OCI-LY3 (cell line): Measurements from ENCODE around the gene MIPOL1.

Experiments
- EZH2phosphoT487 ChIP-seq: fragments of 200-600 bp; shearing (Covaris generic); IDR thresholded peaks from 2 replicates; pipeline ENCODE4 v1.6.1; 2018; ENCODE audit warnings: antibody characterized with exemption, mixed run types, low read depth
- TF ChIP-seq, protein P1 (sequence below): fragments of 200-600, 300-600 bp; sonication (generic); IDR thresholded peaks from 2 replicates; pipeline ENCODE4 v1.5.1; 2014; ENCODE audit warnings: antibody characterized with exemption, low read length, low read depth

DNA sequence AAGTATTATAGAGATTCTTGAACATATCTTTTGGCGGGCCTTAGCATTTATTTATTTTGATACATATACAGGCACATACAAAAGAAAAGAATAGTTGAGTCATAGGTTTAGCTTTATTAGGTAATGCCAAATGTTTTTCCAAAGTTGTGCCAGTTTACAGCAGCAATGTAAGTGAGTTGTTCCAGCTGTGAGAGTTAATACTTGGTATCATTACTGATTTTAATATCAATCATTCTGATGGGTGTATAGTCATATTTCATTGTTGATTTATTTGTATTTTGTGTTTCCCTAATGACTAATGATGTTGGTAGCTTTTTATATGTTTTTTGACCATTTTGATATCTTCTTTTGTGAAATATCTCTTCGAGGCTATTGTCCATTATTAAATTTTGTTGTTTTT, 122.4 kb downstream of the MIPOL1 start:
- TF ChIP-seq, protein P1, sequence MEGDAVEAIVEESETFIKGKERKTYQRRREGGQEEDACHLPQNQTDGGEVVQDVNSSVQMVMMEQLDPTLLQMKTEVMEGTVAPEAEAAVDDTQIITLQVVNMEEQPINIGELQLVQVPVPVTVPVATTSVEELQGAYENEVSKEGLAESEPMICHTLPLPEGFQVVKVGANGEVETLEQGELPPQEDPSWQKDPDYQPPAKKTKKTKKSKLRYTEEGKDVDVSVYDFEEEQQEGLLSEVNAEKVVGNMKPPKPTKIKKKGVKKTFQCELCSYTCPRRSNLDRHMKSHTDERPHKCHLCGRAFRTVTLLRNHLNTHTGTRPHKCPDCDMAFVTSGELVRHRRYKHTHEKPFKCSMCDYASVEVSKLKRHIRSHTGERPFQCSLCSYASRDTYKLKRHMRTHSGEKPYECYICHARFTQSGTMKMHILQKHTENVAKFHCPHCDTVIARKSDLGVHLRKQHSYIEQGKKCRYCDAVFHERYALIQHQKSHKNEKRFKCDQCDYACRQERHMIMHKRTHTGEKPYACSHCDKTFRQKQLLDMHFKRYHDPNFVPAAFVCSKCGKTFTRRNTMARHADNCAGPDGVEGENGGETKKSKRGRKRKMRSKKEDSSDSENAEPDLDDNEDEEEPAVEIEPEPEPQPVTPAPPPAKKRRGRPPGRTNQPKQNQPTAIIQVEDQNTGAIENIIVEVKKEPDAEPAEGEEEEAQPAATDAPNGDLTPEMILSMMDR: no peak
- TF ChIP-seq EZH2phosphoT487: no peak
